Stimulated activated naive CD4-positive, alpha-beta T cell treated with Interleukin-2 at 50 U/mL for 16 hours (primary cell): Measurements from ENCODE around the gene RRH.

Experiments
- DNase-seq: peaks from one replicate; lab custom pipeline; 2025; lab: John Stamatoyannopoulos, UW

The RRH gene

GRCh38 chr4:109887071-109887470 is 59.3 kb downstream of the RRH start:
- no peak for DNase-seq

DNA sequence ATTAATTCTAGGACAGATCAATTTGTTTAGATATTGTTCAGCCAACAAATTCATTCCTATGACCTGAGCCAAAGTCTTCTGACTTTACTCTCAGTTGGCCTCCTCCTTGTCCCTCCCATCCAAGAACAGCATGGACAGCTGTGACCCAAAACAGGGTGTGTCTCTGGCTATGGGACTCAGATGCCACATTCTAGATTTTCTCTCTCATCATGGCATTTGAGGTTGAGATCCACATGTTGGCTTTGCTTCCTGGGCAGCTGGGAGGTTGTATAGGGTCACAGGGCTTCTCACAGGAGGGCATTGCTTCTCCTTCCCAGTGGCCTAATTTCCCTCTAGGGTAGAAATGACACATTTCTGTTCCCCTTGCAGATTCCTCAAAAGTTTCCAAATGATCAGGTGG is 62.3 kb downstream of the RRH start:
- no peak for DNase-seq
